ENCODE measurements around the gene ARMC7.
A peak's percentile ranks its signal among the peaks of the same experiment; 100 is the strongest.
"Not testable (repeated sequence)": the region's sequence is repeated elsewhere in the genome, so short reads cannot be mapped to it uniquely, and the experiment has no call there.

The ARMC7 gene

DNA sequence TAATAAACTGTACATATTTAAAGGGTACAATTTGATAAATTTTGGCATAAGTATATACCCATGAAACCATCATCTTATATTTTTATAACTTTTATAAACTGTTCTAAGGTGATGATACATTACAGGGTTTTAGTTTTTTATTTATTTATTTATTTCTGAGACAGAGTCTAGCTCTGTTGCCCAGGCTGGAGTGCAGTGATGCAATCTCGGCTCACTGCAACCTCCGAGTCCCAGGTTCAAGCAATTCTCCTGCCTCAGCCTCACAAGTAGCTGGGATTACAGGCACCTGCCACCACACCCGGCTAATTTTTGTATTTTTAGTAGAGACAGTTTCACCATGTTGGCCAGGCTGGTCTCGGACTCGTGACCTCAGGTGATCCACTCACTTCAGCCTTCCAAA is 18.2 kb downstream of the ARMC7 start:
- DNase-seq (ENCODE audit: low read depth in 2 of 2, low spot score in 1 of 2): not testable (repeated sequence)

DNA sequence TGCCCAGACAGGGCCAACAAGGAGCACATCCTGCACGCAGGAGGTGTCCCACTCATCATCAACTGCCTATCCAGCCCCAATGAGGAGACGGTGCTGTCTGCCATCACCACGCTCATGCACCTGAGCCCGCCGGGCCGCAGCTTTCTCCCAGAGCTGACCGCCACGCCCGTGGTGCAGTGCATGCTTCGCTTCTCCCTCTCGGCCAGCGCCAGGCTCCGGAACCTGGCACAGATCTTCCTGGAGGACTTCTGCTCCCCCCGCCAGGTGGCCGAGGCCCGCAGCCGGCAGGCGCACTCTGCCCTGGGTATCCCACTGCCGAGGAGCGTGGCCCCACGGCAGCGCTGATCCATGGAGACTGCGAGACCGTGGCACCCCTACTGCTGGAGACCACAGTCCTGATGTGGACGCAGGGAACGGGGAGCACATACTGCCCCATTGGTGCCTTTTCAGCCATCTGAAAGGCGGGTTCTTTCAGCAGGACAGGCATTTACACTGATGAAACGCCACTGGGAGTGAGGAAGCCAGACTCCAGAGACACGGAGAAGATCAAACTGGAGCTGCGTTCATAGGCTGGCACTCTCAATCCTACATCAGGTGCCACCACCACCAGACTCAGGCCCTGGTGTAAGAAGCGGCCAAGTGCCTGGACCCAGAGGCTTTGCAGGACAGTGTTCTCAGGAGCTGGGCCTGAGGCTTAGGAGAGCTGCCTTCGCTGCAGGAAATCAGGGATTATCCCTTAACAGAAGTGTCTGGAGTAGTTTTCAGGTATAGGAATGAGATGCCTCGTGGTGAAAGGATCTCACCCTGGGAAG is 19.1 kb downstream of the ARMC7 start:
- no peak for DNase-seq (ENCODE audit: low read depth in 2 of 2, low spot score in 1 of 2)

DNA sequence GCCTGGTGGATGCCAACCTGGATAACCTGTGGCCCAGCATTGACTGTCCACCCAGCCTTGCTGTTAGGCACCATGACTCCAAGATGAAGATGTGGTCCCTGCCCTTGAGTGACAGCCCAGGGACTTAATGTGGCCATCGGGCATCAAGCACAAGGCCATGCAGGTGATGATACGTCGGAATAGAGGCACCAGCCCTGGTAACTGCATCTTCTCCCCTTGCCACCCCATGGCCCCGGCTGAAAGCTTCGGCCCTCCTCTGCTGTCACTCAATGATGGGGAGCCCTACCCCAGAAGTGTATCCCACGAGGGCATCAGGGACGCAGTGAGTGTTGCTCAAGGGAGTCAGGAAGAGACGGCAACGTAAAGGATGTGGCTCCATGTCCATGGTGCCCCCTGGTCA is 19.8 kb downstream of the ARMC7 start:
- no peak for DNase-seq (ENCODE audit: low read depth in 2 of 2, low spot score in 1 of 2)

DNA sequence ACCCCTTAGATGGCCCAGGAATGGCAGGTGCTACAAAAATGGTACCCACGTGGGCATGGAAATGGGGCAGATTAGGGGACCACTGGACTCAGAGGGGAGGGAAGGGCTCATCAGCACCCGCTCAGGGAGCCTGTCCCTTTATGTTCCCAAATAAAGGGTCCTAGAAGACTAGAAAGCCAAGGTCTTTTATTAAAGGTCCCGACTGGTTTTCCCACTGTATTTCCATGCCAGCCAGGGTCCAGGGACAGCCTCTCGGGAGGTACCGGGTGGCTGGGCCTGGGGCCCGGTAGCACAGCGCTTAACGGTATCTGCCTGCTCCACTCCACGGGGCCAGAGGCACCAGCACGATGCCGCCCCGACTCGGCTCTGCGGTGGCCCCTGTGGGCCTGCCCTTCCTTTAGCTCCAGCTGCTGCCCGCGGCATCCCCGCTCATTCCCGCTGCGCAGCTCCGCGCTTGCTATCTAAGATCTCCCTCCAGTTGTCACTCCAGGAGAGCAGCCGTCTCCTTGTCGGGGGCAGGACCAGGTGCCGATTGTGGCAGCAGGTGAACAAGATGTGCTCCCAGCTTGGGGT is 20.4 kb downstream of the ARMC7 start:
- no peak for DNase-seq (ENCODE audit: low read depth in 2 of 2, low spot score in 1 of 2)

DNA sequence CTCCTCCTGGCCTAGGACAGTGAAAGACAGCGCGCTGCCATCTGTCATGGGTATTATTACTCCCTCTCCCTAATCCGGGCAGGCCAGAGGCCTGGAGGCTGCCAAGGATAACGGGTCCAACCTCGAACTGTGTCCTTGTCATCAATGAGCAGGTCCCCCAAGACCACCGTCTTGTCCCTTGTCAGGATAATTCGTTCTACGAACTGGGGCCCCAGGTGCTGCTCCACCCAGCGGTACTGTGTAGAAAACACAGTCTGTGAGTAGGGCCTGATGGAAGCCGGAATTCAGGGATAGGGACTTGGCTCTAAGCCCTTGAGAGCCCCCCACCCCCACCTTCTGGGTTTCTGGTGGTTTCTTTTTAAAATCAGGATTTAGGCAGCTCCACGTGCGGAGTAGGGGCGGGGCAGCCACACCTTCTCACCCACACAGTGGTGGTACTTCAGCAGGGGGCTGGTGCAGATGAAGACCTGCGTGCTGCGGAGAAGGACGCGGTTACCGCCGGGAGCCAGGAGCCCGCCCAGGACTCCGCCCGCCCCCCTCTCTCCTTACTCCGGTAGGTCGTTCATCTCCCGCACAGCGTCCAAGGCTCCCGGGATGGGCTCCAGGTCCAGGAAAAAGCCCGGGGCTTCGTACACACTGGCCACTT is 21.0 kb downstream of the ARMC7 start:
- DNase-seq (ENCODE audit: low read depth in 2 of 2, low spot score in 1 of 2): no peak

DNA sequence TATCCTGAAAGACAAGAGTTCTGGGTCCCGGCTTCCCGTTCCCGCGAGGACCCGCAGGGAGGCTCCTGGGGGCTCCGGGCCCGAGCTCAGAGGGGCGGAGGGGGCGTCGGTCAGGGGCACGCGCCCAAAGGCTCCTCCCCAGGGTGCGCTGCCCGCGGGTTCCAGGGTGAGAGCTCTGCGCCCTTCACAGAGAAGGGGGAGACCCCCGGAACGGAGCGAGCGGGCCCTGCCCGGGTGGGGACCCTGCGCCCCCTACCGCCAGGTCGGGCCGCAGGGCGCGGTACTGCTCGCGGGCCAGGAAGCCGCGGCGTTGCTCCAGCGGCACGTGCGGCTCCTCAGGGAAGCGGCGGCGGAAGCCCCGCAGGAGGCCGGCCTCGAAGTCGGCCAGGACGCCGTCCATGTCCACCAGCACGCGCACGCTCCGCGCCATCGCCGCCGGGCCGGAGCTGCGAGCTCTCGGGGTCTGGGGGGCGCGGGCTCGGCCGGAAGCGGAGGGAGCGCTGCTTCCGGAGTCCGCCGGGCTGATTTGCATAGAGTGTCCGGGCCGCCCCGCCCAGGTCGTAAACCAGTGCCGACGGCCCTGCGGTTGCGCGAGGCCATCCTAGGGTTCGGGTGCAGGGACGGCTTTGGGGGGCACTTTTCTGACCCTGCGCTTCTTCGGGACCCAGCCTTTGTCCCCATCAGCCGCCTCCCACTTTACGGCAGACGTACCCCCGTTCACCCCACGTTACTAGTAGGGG is 21.7 kb downstream of the ARMC7 start, which contains the start of gene NT5C:
Gene NT5C (minus strand): TSS at position 465 of the 740 bp plus-strand sequence. CDS start 35 bp downstream, at position 430.
- DNase-seq (ENCODE audit: low read depth in 2 of 2, low spot score in 1 of 2): peak in 1 of 2 donors; percentile 45

DNA sequence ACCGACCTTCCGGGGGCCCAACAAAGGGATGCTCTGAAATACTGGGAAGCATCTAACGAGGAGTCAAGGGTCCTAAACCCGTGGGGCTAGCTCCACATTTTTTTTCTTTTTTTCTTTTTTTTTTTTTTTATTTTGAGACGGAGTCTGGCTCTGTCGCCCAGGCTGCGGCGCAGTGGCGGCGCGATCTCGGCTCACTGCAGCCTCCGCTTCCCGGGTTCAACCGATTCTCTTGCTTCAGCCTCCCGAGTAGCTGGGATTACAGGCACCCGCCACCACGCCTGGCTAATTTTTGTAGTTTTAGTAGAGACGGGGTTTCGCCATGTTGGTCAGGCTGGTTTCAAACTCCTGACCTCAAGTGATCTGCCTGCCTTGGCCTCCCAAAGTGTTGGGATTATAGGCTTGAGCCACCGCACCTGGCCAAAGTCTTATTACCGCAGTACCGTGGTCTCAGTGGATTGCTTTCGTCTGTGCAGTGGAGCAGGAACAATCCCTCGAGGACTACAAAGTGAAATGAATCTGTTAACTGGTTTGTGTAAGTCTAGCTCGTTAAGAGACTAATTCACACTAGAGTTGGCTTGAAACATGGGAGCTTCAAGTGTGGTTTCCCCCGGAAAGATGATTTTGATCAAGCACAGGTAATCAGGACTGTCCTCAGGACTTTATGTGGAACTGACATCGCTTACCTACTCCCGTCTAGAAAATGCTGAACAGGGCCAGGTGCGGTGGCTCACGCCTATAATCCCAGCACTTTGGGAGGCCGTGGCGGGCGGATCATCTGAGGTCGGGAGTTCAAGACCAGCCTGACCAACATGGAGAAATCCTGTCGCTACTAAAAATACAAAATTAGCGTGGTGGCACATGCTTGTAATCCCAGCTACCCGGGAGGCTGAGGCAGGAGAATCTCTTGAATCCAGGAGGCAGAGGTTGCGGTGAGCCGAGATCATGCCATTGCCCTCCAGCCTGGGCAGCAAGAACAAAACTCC is 22.5 kb downstream of the ARMC7 start:
- DNase-seq (ENCODE audit: low read depth in 2 of 2, low spot score in 1 of 2): not testable (repeated sequence)

DNA sequence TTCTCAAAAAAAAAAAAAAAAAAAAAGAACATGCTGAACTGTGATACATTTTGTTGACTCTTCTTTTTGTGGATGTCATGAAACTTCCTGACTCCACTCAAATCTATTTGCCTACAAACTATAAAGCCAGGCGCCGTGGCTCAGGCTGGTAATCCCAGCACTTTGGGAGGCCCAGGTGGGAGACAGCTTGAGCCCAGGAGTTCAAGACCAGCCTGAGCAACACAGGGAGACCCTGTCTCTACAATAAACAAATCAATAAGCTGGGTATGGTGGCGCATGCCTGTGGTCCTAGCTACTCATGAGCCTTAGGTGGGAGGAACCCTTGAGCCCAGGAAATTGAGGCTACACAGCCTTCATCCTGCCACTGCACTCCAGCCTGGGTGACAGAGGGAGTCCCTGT is 23.2 kb downstream of the ARMC7 start:
- DNase-seq (ENCODE audit: low read depth in 2 of 2, low spot score in 1 of 2): no peak

DNA sequence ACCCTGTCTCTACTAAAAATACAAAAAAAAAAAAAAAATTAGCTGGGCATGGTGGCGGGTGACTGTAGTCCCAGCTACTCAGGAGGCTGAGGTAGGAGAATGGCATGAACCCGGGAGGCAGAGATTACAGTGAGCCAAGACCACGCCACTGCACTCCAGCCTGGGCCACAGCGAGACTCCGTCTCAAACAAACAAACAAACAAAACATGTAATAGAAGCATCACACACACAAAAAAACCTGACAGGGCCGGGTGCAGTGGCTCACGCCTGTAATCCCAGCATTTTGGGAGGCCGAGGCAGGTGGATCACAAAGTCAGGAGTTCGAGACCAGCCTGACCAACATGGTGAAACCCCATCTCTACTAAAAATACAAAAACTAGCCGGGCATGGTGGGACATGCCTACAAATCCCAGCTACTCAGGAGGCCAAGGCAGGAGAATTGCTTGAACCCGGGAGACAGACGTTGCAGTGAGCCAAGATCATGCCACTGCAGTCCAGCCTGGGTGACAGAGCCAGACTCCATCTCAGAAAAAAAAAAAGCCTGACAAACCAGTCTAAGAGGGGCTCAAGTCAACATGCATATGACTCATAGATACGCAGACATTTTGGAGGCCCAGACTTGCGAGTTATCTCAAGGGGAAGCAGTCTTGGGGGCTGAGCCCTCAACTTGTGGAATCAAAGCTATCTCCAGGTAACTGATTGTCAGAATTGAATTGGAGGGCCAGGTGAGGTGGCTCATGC is 24.0 kb downstream of the ARMC7 start:
- not testable (repeated sequence) for DNase-seq (ENCODE audit: low read depth in 2 of 2, low spot score in 1 of 2)

DNA sequence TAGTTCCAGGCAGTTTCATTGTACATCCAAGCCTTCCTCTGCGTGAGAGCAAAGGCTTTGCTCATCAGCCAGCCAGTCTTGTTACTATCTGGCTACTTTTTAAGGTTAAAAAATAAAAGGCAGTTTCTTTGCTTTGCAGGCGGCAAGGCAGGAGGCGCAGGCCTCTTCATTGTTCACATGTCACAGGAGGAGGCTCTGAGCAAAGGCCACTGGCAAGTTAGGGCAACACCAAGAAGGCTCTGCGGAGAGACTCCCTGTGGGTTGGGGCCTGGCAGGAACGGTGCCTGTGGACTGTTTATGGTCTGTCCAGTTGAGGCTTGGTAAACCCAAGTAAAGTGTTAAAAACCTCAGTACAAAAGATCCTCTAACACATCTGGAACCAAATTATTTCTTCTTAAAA is 25.7 kb downstream of the ARMC7 start:
- DNase-seq (ENCODE audit: low read depth in 2 of 2, low spot score in 1 of 2): no peak

DNA sequence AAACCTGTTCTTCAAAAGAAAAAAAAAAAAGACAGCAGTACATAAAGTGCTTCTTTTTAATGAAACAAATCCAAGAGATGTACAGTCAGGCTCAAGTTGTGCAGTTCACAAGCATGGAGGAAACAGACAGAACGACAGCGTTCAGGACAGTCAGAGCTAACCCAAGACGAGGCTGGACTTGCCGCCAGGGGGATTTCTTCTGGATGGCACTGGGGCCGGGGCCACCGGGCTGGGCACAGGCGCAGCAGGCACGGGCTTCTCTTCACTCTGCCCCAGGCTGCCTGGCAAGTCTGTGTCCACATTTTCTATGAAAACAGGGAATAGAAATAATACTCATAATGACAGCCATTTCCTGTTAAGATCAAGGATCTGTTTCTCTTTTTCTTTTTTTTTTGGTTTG is 26.2 kb downstream of the ARMC7 start:
- no peak for DNase-seq (ENCODE audit: low read depth in 2 of 2, low spot score in 1 of 2)

DNA sequence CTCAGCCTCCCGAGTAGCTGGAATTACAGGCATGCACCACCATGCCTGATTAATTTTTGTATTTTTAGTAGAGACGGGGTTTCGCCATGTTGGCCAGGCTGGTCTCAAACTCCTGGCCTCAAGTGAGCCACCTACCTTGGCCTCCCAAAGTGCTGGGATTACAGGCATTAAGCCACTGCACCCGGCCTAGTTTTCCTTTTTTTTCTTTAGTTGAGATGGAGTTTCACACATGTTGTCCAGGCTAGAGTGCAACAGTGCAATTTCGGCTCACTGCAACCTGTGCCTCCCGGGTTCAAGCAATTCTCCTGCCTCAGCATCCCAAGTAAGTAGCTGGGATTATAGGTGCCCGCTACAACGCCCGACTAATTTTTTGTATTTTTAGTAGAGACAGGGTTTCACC is 28.0 kb downstream of the ARMC7 start:
- DNase-seq (ENCODE audit: low read depth in 2 of 2, low spot score in 1 of 2): not testable (repeated sequence)

DNA sequence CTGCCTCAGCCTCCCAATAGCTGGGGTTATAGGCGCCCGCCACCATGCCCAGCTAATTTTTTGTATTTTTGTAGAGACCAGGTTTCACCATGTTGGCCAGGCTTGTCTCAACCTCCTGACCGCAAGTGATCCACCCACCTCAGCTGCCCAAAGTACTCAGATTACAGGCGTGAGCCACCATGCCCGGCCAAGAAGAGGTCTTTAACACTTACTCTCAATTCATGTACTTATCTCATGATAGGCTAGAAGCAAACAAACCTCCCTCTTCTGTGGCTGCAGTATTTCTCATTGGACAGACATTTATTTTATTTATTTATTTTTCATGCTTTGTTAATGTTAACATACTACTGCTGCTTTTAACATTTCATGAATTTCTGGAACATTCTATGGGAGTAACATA is 28.8 kb downstream of the ARMC7 start:
- no peak for DNase-seq (ENCODE audit: low read depth in 2 of 2, low spot score in 1 of 2)

DNA sequence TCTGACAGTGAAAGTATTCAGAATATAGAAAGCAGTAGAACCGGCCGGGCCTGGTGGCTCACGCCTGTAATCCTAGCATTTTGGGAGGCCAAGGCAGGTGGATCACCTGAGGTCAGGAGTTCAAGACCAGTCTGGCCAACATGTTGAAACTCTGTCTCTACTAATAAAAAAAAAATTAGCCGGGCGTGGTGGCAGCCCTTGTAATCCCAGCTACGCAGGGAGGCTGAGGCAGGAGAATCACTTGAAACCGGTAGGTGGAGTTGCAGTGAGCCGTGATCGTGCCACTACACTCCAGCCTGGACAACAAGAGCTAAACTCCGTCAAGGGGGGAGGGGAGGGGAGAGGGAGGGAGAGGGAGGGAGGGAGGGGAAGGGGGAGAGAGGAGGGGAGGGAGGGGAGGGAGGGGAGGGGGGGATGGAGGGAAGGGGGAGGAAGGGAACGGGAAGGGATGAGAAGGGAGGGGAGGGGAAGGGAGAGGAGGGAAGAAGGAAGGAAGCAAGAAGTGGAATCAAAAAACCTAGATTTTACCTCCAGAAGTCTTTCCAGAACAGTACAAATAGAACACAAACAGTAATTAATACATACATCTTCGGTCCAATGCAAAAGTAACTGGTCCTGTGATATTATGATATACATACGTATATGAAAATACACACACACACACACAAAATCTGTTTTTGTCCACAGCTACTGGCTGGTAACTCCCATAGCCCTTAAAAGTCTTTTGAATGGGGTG is 32.6 kb downstream of the ARMC7 start:
- DNase-seq (ENCODE audit: low read depth in 2 of 2, low spot score in 1 of 2): no peak

DNA sequence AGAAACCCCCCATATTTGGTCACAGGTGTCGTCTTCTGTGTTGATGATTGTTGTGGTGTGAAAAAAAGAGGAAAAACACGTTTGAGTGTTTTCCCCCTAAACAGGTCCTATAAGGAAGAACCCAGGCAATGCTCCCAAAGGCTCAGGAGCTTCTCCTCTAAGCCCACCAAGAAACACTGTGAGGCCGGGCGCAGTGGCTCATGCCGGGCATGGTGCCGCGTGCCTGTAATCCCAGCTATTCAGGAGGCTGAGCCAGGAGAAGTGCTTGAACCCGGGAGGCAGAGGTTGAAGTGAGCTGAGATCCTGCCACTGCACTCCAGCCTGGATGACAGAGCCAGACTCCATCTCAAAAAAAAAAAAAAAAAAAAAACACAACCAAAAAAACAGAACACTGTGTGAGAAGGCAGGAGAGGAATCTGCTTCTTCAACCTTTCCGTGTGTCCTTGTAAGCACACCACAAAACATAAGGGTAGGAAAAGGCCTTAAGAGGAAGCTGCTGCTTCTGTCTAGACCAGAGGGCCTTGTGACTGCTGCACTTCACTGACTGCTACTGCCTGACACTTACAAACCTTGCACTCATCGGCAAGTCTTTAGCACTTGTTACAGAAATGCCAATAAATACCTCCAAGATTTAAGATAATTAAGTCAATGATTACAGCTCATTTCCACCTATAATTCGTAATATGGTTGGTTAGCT is 35.2 kb downstream of the ARMC7 start:
- no peak for DNase-seq (ENCODE audit: low read depth in 2 of 2, low spot score in 1 of 2)

DNA sequence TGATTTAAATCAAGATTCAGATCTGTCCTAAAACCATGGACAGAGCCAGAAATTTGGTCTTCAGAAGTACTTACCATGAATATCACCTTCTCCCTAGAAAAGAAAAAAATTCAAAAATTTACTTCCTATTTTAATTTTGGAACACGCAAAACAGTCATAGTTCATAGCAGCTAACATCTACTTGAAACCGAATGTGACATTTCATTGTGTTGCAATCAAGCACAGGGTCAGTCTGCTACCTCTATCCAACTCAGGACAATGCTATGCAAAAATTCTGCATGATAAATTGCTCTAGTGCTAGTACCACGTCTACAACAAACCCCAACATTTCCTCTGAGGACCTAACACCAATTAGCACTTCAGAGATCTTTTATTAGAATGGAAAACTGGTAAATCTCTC is 36.8 kb downstream of the ARMC7 start:
- no peak for DNase-seq (ENCODE audit: low read depth in 2 of 2, low spot score in 1 of 2)

DNA sequence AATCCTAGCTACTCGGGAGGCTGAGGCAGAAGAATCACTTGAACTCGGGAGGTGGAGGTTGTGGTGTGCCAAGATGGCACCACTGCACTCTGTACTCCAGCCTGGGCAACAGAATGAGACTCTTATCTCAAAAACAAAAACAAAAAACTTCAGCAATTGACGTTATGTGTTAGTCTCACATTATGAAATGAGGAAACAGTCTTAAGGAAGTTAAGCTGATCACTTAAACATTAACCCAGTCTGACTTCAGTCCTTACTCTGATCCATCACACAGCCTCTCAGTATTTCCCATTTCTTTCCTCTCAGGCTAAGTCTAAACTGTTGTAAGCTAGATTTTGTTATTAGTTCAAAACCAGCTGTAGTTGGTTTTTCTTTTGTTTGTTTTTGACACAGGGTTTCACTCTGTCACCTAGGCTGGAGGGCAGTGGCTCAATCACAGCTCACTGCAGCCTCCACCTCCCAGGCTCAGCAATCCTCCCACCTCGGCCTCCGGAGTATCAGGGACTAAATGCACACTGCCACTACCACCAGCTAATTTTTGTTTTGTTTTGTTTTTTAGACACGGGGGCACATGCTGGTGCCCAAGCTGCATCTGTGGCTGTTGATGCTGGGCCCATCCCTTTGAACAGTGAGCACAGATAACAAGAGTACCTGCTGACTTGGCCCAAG is 38.2 kb downstream of the ARMC7 start:
- no peak for DNase-seq (ENCODE audit: low read depth in 2 of 2, low spot score in 1 of 2)

DNA sequence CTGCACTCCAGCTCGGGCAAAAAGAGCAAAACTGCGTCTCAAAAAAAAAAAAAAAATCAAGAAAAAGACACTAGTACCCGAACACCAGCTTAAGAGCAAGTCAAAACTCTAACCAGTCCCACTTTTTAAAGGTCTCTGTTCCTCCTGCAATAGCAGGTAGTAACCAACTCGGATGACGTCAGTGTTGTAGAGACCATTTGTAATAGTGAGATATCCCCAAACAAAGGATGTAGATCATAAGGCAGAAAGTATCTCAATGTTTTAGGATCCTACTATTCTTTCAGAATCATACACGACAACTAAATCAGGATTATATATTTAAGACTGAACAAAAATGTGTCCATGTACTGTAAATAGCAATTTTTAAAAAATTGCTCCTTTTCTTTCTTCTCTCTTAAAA is 42.2 kb downstream of the ARMC7 start:
- no peak for DNase-seq (ENCODE audit: low read depth in 2 of 2, low spot score in 1 of 2)

All from stimulated activated CD8-positive, alpha-beta memory T cell treated with anti-CD3 and anti-CD28 coated beads, Interleukin-4, amount 100 ng/mL, for 4 hours (primary cell).